Measurements from ENCODE around the gene ANXA3.

The ANXA3 gene

DNA sequence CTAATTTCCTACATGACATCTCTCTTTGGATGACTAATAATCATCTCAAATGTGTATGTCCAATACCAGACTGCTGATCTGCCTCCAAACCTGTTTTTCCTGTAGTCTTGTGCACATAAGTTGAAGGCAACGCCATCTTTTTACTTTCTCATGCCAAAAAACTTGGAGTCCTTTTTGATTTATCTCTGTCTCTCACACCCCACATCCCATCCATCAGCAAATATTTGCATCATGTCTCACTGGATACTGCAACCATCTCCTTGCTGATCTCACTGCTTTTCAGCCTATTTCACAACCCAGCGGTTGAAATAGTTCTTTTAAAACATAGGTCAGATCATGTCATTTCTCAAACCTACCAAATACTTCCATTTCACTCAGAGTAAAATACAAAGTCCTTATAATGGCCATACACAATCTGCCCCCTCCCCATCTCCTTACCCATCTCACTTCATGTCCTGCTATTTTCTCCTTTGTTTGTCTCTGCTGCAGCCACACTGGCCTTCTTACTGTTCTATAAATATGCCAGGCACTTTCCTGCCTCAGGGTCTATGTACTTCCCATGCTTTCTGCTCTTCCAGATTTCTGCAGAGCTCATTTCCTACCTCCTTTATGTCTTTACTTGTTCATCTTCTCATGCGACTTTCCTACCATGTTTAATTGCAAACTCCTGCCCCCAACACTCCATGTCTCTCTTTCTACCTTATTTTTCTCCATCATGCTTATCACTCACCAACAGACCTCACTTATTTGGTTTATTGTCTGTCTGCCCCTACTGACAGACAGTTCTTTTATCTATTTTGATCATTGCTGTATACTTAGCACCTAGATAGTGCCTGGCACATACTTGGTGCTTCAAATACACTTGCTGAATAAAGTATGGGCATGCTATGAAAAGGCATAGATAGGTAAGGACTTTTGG, 98.8 kb downstream of the ANXA3 start:
- no peaks in the 10 kb centered on the region for H3K27me3 ChIP-seq
- H3K9ac ChIP-seq, result no peak overlapping the region
- no peaks in the 10 kb centered on the region for H3K9me3 ChIP-seq
- no peak overlapping the region for H3K27ac ChIP-seq
- TF ChIP-seq Cebpa-rat (IDR thresholded peaks at IDR 0.05), result no peak
- H3K4me1 ChIP-seq, result peaks cover 33% of the 10 kb centered on the region
- no peak overlapping the region for H3K4me3 ChIP-seq
- H4K20me1 ChIP-seq, result no peaks in the 10 kb centered on the region
- H3K36me3 ChIP-seq, result no peaks in the 10 kb centered on the region
- no peak overlapping the region for H3K4me2 ChIP-seq

DNA sequence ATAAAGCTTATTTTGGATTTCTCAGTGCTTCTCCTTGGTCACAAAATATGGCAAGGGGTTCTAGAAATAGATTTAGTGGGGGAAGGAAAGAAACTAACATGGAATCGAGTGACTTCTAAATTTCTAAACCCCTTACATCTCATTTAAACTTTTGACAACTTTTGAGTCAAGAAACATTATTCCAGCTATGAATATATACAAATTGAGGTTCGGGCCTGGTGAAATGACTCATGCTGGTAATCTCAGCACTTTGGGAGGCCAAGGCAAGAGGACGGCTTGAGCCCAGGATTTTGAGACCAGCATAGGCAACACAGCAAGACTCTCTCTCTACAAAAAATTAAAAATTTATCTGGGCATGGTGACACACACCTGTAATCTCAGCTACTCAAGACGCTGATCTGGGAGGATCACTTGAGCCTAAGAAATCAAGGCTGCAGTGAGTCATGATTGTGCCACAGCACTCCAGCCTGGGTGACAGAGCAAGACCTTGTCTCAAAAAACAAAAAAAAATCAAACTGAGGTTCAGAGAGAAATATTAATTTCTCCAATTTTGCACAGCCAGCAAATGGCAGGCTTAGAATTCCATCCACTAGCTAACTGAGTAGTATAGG, 99.8 kb downstream of the ANXA3 start:
- Histone ChIP-seq H3K9ac (no peak overlapping the region), H4K20me1 (no peaks in the 10 kb centered on the region), H3K4me3 (no peak overlapping the region), H3K36me3 (no peaks in the 10 kb centered on the region), H3K9me3 (no peaks in the 10 kb centered on the region), H3K4me1 (peaks cover 40% of the 10 kb centered on the region), H3K27ac (no peak overlapping the region), H3K27me3 (no peaks in the 10 kb centered on the region), H3K4me2 (no peak overlapping the region)
- no peak for TF ChIP-seq Cebpa-rat (IDR thresholded peaks at IDR 0.05)

DNA sequence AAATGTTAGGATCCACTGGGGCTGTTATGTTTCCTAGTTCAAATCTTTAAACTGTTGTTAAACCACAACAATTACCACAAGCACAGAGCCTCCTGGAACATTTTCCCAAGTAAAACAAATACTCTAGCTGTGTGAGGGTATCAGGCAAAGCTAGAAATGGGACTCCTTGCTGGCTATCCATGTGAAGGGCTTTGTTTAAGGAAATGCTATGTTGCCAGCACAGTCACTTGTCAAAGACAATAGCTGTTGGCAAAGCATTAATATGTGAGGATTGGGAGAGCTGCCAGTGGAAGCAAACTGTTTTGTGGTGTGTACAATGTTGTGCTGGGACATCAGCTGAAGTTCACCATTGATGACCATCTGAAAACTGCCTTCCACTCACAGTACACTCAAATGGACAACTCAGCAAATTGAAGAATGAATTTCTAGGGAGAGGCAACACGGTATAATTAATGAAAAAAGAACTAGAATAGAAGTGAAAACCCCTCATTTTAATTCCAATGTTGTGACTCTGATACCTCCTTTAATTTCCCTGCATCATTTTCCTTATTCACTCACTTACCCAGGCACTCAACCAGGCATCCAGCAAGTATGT, 100.8 kb downstream of the ANXA3 start:
- Histone ChIP-seq H3K4me2 (0 out of 2 replicates have a peak overlapping the region, but pooled peaks have one; percentile 10), H3K9ac (no peak overlapping the region), H3K4me3 (no peak overlapping the region), H3K36me3 (no peaks in the 10 kb centered on the region), H3K9me3 (no peaks in the 10 kb centered on the region), H3K27me3 (no peaks in the 10 kb centered on the region), H3K4me1 (peaks cover 48% of the 10 kb centered on the region), H3K27ac (peak overlapping the region; percentile 29; the same call in 1 of the 2 replicates), H4K20me1 (no peaks in the 10 kb centered on the region)
- TF ChIP-seq Cebpa-rat (IDR thresholded peaks at IDR 0.05), result no peak

DNA sequence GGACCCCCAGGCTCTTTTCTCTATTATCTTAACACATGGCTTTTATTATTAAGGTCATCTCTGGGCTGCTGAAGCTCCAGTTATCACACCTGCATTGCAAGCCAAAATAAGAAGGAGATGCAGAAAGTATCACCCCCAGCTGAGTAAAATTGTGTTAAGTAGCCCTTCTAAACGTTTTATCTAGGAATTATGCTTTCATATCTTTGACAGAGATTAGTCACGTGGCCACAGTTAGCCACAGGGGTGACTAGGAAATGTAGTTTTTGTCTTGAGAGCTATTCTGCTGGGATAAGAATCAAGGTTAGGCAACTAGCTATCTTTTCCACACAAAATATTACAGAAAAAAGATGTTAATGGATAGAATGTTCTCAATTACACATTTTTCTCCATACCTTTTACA, 102.1 kb downstream of the ANXA3 start:
- Histone ChIP-seq H3K27ac (no peak overlapping the region), H3K36me3 (no peaks in the 10 kb centered on the region), H3K4me2 (no peak overlapping the region), H4K20me1 (no peaks in the 10 kb centered on the region), H3K9ac (no peak overlapping the region), H3K4me1 (peaks cover 54% of the 10 kb centered on the region), H3K27me3 (no peaks in the 10 kb centered on the region), H3K9me3 (no peaks in the 10 kb centered on the region), H3K4me3 (no peak overlapping the region)
- no peak for TF ChIP-seq Cebpa-rat (IDR thresholded peaks at IDR 0.05)

DNA sequence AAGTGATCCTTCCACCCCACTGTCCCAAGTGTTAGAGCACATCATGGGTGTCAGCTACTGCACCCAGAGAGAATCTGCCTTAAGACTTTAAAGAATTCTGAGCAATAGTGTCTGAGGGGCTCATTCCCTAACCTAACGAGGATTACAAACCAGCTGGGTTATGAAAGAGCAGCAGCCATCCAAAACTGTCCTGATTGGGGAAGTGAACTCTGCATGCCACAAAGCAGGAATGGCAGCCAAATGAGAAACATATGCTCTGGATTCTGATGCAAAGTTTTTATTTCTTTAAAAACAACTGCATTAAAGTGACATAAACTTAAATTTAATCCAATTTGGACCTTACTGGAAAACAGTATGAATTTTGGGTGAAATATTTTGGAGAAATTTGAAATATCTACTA, 103.2 kb downstream of the ANXA3 start:
- H3K4me3 ChIP-seq, result no peak overlapping the region
- no peaks in the 10 kb centered on the region for H4K20me1 ChIP-seq
- no peaks in the 10 kb centered on the region for H3K27me3 ChIP-seq
- H3K36me3 ChIP-seq, result no peaks in the 10 kb centered on the region
- H3K4me2 ChIP-seq, result 0 out of 2 replicates have a peak overlapping the region, but pooled peaks have one; percentile 14
- no peak overlapping the region for H3K27ac ChIP-seq
- TF ChIP-seq Cebpa-rat (IDR thresholded peaks at IDR 0.05), result no peak
- H3K9me3 ChIP-seq, result no peaks in the 10 kb centered on the region
- no peak overlapping the region for H3K9ac ChIP-seq
- peaks cover 66% of the 10 kb centered on the region for H3K4me1 ChIP-seq

GRCh38 chr4:78656968-78657445, 105.4 kb downstream of the ANXA3 start:
- Histone ChIP-seq H3K4me1 (peaks cover 80% of the 10 kb centered on the region), H3K27ac (peak overlapping the region; percentile 71), H3K9ac (peak overlapping the region; percentile 65), H3K4me3 (peak overlapping the region; percentile 41; the same call in 1 of the 2 replicates), H3K4me2 (peak overlapping the region; percentile 80), H3K27me3 (no peaks in the 10 kb centered on the region), H4K20me1 (no peaks in the 10 kb centered on the region), H3K36me3 (no peaks in the 10 kb centered on the region), H3K9me3 (no peaks in the 10 kb centered on the region)
- no peak for TF ChIP-seq Cebpa-rat (IDR thresholded peaks at IDR 0.05)

GRCh38 chr4:78659264-78659663, 107.7 kb downstream of the ANXA3 start:
- TF ChIP-seq Cebpa-rat (IDR thresholded peaks at IDR 0.05), result no peak
- peak overlapping the region; percentile 71; the same call in 1 of the 2 replicates for H3K27ac ChIP-seq
- no peaks in the 10 kb centered on the region for H4K20me1 ChIP-seq
- peak overlapping the region; percentile 80 for H3K4me2 ChIP-seq
- H3K9ac ChIP-seq, result no peak overlapping the region
- H3K36me3 ChIP-seq, result no peaks in the 10 kb centered on the region
- H3K9me3 ChIP-seq, result no peaks in the 10 kb centered on the region
- peaks cover 93% of the 10 kb centered on the region for H3K4me1 ChIP-seq
- no peaks in the 10 kb centered on the region for H3K27me3 ChIP-seq
- no peak overlapping the region for H3K4me3 ChIP-seq

DNA sequence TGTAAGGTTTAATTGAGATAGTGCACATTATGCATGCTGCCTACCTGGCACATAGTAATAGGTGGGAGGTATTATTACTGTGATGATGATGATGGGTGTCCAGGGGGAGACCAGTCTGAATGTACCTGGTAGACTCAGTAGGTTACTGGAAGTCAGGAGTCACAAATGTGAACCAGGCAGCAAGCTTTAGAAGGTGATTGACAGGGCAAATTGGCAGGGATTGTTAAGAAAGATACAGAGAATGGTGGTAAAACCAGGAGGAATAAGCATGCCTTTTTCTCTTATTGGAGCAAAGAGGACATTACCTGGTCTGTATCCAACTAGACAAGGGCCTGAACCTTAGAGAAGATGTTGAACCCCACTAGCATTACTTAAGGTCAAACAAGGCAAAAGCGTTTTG, 108.1 kb downstream of the ANXA3 start:
- Histone ChIP-seq H3K4me3 (no peak overlapping the region), H3K36me3 (no peaks in the 10 kb centered on the region), H3K9me3 (no peaks in the 10 kb centered on the region), H4K20me1 (no peaks in the 10 kb centered on the region), H3K4me1 (peaks cover 93% of the 10 kb centered on the region), H3K9ac (no peak overlapping the region), H3K4me2 (no peak overlapping the region), H3K27ac (0 out of 2 replicates have a peak overlapping the region, but pooled peaks have one; percentile 71), H3K27me3 (no peaks in the 10 kb centered on the region)
- TF ChIP-seq Cebpa-rat (IDR thresholded peaks at IDR 0.05), result no peak

Data from BLaER1 (cell line).